ENCODE results near the gene C10orf71.

The C10orf71 gene

DNA sequence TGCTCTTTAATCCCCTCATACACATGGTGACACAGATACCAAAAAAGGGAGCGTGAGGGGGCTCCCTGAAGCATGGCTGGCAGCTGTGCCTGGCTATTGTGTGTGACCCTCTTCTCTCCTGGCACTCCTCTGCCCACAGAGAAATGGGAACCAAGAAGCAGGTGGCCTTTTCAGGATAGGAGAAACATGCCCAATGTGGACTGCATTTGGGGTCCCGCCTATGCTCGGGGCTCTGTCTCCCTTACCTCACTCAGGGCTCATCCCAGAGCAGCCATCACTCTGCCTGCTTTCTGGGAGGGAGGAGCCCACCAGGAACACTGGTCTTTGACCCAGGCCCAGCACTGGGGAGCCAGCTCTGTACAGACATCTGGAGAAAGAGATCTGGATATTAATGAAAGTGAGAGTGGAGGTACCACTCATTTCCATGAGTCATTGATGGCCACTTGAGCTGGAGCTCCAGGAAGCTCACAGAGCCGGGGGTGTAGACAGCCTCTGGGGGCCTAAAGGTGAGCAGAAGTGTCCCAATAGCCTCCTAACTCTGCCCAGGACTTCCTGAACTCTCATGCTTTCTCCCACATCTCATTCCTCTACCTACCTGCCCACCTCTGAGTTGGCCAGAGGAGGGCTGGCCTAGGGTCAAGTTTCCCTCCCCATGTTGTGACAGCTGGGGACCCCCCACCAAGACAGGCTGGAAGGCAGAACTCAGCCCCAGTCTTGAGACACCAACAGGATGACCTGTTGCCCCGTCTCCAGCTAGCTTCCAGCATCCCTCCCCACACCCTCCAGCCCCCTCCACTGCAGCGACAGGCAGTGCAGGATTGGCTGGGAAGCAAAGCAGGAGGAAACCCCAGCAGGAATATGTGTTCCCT lies 54.3 kb downstream of the C10orf71 start:
- Mint-ChIP-seq H3K9me3 (peaks cover 4% of the 10 kb centered on the region), H3K4me1 (no peaks in the 10 kb centered on the region), H3K27me3 (peaks cover 10% of the 10 kb centered on the region), H3K27ac (no peak overlapping the region), H3K36me3 (no peaks in the 10 kb centered on the region), H3K4me3 (no peak overlapping the region)
- CTCF ChIA-PET = no interaction called here
- no peak for DNase-seq

- Mint-ChIP-seq H3K27me3 (peaks cover 10% of the 10 kb centered on the region), H3K4me3 (no peak overlapping the region), H3K27ac (no peak overlapping the region), H3K9me3 (peaks cover 4% of the 10 kb centered on the region), H3K4me1 (no peaks in the 10 kb centered on the region), H3K36me3 (no peaks in the 10 kb centered on the region)
- no peak for DNase-seq
- CTCF ChIA-PET = no interaction called here
Observed at GRCh38 chr10:49353895-49354566, 55.1 kb downstream of the C10orf71 start.

GRCh38 chr10:49354593-49354992 lies 55.6 kb downstream of the C10orf71 start:
- H3K9me3 Mint-ChIP-seq = peaks cover 4% of the 10 kb centered on the region
- no peak overlapping the region for H3K4me3 Mint-ChIP-seq
- DNase-seq = no peak
- no peaks in the 10 kb centered on the region for H3K4me1 Mint-ChIP-seq
- no peaks in the 10 kb centered on the region for H3K36me3 Mint-ChIP-seq
- CTCF ChIA-PET = no interaction called here
- H3K27ac Mint-ChIP-seq = no peak overlapping the region
- peaks cover 10% of the 10 kb centered on the region for H3K27me3 Mint-ChIP-seq

DNA sequence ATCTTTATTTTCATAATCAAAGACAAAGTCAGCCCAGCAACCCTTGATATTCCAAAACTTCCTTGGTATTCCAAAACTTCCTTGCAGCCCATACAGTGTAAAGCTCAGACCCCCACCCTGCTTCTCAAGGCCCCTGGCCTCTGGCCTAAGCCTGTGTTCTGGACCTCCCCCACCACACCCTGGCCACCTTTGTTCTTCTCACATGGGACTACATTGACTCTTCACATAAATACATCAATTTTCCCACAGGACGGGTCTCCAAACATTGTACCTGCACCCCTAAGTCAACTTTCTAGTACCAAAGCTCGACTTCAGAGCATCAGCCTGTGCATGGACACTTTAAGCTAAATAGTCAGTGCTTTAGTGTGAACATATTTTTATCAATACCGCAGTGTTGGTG lies 56.3 kb downstream of the C10orf71 start:
- H3K27ac Mint-ChIP-seq = no peak overlapping the region
- H3K4me1 Mint-ChIP-seq = no peaks in the 10 kb centered on the region
- H3K27me3 Mint-ChIP-seq = peaks cover 10% of the 10 kb centered on the region
- no peaks in the 10 kb centered on the region for H3K36me3 Mint-ChIP-seq
- H3K9me3 Mint-ChIP-seq = peaks cover under 1% of the 10 kb centered on the region
- no peak for DNase-seq
- CTCF ChIA-PET = no interaction called here
- H3K4me3 Mint-ChIP-seq = no peak overlapping the region

- DNase-seq = no peak
- H3K36me3 Mint-ChIP-seq = no peaks in the 10 kb centered on the region
- CTCF ChIA-PET = no interaction called here
- no peaks in the 10 kb centered on the region for H3K9me3 Mint-ChIP-seq
- H3K27ac Mint-ChIP-seq = no peak overlapping the region
- no peaks in the 10 kb centered on the region for H3K4me1 Mint-ChIP-seq
- H3K27me3 Mint-ChIP-seq = peaks cover 9% of the 10 kb centered on the region
- H3K4me3 Mint-ChIP-seq = no peak overlapping the region
Observed at GRCh38 chr10:49356181-49356580, 57.2 kb downstream of the C10orf71 start.

DNA sequence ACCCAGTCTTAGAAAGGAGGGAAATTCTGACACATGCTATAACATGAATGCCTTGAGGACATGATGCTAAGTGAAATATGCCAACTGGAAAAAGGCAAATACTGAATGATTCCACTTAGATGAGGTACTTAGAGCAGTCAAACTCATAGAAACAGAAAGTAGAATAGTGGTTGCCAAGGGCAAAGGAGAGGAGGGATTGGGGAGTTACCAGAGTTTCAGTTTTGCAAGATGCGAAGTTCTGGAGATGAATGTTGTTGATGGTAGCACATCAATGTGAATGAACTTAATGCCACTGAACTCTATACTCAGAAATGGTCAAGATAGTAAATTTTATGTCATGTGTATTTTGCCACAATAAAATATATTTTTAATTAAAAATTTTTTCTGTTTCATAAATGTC lies 58.0 kb downstream of the C10orf71 start:
- H3K36me3 Mint-ChIP-seq = no peaks in the 10 kb centered on the region
- H3K27me3 Mint-ChIP-seq = peaks cover 6% of the 10 kb centered on the region
- no peaks in the 10 kb centered on the region for H3K9me3 Mint-ChIP-seq
- no peak overlapping the region for H3K4me3 Mint-ChIP-seq
- H3K27ac Mint-ChIP-seq = no peak overlapping the region
- H3K4me1 Mint-ChIP-seq = no peaks in the 10 kb centered on the region
- DNase-seq = no peak
- CTCF ChIA-PET = no interaction called here

- no peaks in the 10 kb centered on the region for H3K4me1 Mint-ChIP-seq
- no peaks in the 10 kb centered on the region for H3K9me3 Mint-ChIP-seq
- no peak overlapping the region for H3K4me3 Mint-ChIP-seq
- no peak for DNase-seq
- H3K27ac Mint-ChIP-seq = no peak overlapping the region
- CTCF ChIA-PET = no interaction called here
- no peaks in the 10 kb centered on the region for H3K36me3 Mint-ChIP-seq
- peaks cover 10% of the 10 kb centered on the region for H3K27me3 Mint-ChIP-seq
Observed at GRCh38 chr10:49357910-49358309, 58.9 kb downstream of the C10orf71 start.

DNA sequence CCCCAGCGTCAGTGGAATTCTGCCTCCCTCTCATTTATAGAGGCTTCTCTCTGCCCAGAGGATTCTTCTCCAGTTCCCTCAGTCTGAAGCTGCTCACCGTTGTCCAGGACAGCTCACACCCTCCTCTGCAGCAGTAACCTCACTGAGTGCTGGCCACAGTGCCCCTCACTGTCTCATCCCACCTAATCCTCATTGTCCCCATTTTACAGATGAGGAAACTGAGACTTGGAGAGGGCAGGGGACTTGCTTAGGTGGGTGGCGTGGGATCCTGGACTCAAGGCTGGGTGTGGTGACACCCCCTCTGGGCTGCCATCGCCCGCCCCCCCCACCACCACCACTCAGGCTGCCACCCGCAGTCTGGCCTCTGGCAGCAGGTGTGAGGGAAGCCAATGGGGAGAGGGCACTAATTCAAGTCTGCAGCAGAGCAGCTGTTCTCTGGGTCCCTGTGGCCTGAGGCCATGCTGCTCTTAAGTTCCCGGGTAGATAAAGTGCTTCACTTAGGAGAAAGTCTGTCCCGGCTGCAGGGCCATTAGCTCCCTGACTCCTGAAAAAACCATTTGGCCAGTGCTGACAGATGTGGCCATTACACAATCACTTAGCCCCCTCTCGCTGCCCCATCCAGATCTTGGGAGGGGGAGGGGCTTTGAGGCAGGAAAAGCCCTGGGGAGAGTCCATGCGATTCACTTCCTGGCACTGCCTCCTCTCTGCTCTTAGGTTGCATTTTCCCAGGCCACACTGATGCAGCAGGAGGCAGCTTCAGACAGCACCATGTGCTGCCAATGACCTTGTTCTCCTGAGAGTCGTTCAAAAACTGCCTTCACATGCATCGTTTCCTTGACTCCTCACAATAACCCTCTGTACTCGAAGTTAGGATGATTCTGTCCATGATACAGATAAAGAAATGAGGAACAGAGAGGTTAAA lies 60.6 kb downstream of the C10orf71 start:
- DNase-seq = no peak
- Mint-ChIP-seq H3K27ac (no peak overlapping the region), H3K9me3 (no peaks in the 10 kb centered on the region), H3K4me3 (no peak overlapping the region), H3K27me3 (peaks cover 10% of the 10 kb centered on the region), H3K4me1 (no peaks in the 10 kb centered on the region), H3K36me3 (no peaks in the 10 kb centered on the region)
- CTCF ChIA-PET = no interaction called here

DNA sequence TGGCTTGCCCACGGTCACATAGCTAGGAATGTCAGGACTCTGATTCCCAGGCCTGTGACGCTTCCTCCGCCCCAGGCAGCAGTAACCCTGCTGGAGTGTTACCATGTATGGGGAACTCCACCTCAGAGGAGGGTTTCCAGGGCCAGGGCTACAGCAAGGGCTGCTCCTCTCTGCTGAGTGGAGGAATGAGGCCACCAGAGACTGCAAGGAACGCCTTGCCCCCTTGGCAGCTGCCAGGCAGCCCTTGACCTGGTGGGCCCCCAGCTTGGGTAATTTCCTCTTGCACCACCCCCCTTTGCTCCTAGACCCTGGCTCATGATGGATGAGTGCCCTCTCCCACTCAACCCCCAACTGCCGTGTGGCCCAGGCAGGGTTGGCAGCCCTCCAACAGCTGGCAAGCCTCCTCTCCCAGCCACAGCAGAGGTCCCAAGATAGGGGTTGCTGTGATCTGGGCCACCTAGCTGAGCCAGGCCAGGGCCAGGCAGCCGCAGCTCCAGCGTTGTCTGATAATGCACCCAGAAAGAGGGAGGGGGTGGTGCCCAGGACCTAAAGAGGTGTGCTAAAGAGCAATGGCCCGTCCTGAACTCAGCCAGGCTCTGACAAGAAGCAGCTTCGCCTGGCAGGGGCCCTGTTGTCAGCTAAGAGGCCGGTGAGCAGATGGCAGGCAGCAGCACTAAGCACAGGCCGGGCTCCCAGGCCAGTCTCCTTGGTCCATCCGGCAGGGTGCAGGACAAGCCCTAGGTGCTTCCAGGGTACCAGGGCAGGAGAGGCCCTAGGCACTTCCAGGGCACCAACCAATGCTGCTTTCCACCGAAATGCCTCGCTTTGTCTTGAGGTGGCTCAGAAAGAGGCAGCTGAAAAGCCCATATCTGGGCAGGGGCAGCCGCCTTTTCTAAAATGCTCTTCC lies 61.6 kb downstream of the C10orf71 start:
- Mint-ChIP-seq H3K36me3 (no peaks in the 10 kb centered on the region), H3K27ac (no peak overlapping the region), H3K4me3 (no peak overlapping the region), H3K9me3 (no peaks in the 10 kb centered on the region), H3K27me3 (peaks cover 14% of the 10 kb centered on the region), H3K4me1 (no peaks in the 10 kb centered on the region)
- CTCF ChIA-PET = no interaction called here
- DNase-seq = no peak

DNA sequence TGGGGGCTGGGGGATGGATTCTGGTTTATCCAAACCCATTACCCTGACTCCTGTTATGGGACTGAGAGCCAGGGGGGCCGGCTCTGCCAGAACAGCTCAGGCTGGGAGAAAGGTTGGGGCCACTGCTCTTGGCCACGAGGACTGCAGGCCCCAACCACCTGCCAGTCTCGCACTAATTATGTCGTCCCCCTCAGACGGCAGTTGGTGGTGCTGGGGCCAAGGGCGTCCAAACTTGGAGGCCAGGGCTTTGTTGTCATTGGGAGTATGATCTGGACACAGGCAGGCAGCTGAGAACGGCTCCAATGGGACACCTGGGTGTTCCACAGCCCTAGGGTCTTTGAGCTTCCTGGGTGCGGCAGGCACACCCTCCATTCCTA lies 62.2 kb downstream of the C10orf71 start:
- Mint-ChIP-seq H3K4me1 (no peaks in the 10 kb centered on the region), H3K27me3 (peaks cover 13% of the 10 kb centered on the region), H3K36me3 (no peaks in the 10 kb centered on the region), H3K27ac (no peak overlapping the region), H3K9me3 (no peaks in the 10 kb centered on the region), H3K4me3 (no peak overlapping the region)
- no peak for DNase-seq
- CTCF ChIA-PET = no interaction called here

DNA sequence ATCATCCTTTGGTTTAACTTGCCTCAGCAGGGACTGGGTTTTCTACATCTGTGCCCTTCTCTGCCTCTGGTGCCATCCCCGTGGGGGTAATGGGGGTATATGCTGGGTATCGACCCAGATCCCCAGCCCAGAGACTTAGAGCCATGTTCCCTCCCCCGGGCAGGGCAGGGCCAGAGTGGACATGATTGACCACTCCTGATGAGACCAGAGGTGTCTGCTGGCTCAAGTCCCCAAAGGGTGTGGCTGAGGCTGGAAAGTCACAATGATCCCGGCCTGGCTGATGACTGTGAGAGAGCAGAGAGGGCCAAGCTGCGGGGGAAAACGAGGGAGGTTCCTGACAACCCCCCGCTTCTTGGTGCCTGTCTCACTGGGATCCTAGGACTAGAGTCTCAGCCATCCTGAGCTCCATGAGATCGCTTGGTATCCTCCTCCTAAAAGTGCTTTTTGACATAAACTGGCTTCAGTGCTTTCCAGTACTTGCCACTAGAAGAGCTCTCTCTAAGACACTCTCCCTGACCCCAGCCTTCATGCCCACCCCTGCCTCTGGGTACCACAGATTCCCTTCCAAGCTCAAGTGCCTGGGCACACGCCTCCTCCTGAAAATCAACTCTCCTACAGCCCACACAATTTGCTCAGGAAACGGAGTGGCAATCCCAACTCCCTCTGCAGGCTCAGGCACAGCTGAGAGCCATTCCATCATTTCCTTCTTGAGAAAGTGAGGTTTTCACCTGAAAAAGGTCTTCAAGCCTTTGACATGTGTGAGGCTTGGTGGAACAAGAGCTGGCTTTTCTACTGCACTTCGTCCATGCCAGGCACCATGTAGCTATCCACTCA lies 63.0 kb downstream of the C10orf71 start:
- no peak for DNase-seq
- H3K36me3 Mint-ChIP-seq = no peaks in the 10 kb centered on the region
- H3K9me3 Mint-ChIP-seq = no peaks in the 10 kb centered on the region
- CTCF ChIA-PET = no interaction called here
- H3K27ac Mint-ChIP-seq = no peak overlapping the region
- H3K27me3 Mint-ChIP-seq = peaks cover 13% of the 10 kb centered on the region
- H3K4me1 Mint-ChIP-seq = no peaks in the 10 kb centered on the region
- H3K4me3 Mint-ChIP-seq = no peak overlapping the region

GRCh38 chr10:49362596-49363260 lies 63.8 kb downstream of the C10orf71 start:
- Mint-ChIP-seq H3K9me3 (no peaks in the 10 kb centered on the region), H3K4me3 (no peak overlapping the region), H3K4me1 (no peaks in the 10 kb centered on the region), H3K27me3 (peaks cover 13% of the 10 kb centered on the region), H3K27ac (no peak overlapping the region), H3K36me3 (no peaks in the 10 kb centered on the region)
- CTCF ChIA-PET = no interaction called here
- DNase-seq = no peak
